ENCODE data around the gene RCSD1. TPM values are rescaled to one million over a fixed set of nuclear protein-coding genes. Genes with fewer than 3 reads are reported as not detected.

Gene RCSD1
- total RNA-seq, 2 donors from 2014 or later, result 88.0 to 101 TPM

GRCh38 chr1:167748906-167749305 is 118.9 kb downstream of the RCSD1 start:
- no peak for ATAC-seq
- DNase-seq, result no peak
- Mint-ChIP-seq H3K4me1 (peaks cover 7% of the 10 kb centered on the region), H3K36me3 (ENCODE audit: low read depth) (peaks cover 3% of the 10 kb centered on the region), H3K4me3 (no peak overlapping the region), H3K27me3 (no peaks in the 10 kb centered on the region), H3K27ac (no peak overlapping the region)
- H3K9me3 ChIP-seq (ENCODE audit: control insufficient read depth, low read length, poor library complexity, severe bottlenecking), result no peaks in the 10 kb centered on the region

GRCh38 chr1:167749741-167750140 is 119.7 kb downstream of the RCSD1 start:
- peaks cover 7% of the 10 kb centered on the region for H3K4me1 Mint-ChIP-seq
- H3K9me3 ChIP-seq (ENCODE audit: control insufficient read depth, low read length, poor library complexity, severe bottlenecking), result no peaks in the 10 kb centered on the region
- H3K27me3 Mint-ChIP-seq, result no peaks in the 10 kb centered on the region
- DNase-seq (no peak), ATAC-seq (no peak)
- H3K4me3 Mint-ChIP-seq, result no peak overlapping the region
- H3K36me3 Mint-ChIP-seq (ENCODE audit: low read depth), result peaks cover 3% of the 10 kb centered on the region
- H3K27ac Mint-ChIP-seq, result no peak overlapping the region

DNA sequence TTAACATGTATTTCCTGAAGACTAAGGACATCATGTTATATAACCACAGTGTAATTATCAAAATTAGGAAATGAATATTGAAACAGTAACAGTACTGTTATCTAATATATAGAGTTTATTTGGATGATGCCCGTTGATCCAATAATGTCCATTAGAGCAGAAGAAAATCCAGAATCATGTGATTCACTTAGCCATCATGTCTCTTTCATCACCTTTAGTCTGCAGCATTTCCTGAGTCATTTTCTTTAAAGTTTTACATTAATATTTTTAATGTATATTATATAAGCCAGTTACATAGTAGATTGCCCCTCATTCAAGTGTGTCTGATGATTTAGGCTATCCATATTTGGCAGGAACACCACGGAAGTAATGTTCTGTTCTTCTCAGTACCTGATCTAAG is 120.6 kb downstream of the RCSD1 start:
- Mint-ChIP-seq H3K4me3 (no peak overlapping the region), H3K27me3 (no peaks in the 10 kb centered on the region), H3K4me1 (peaks cover 8% of the 10 kb centered on the region), H3K27ac (no peak overlapping the region), H3K36me3 (ENCODE audit: low read depth) (peaks cover 3% of the 10 kb centered on the region)
- ATAC-seq (no peak), DNase-seq (no peak)
- no peaks in the 10 kb centered on the region for H3K9me3 ChIP-seq (ENCODE audit: control insufficient read depth, low read length, poor library complexity, severe bottlenecking)

GRCh38 chr1:167751676-167752075 is 121.6 kb downstream of the RCSD1 start:
- H3K4me3 Mint-ChIP-seq, result no peak overlapping the region
- ATAC-seq, result no peak
- DNase-seq, result no peak
- H3K4me1 Mint-ChIP-seq, result peaks cover 12% of the 10 kb centered on the region
- H3K27me3 Mint-ChIP-seq, result no peaks in the 10 kb centered on the region
- no peaks in the 10 kb centered on the region for H3K9me3 ChIP-seq (ENCODE audit: control insufficient read depth, low read length, poor library complexity, severe bottlenecking)
- H3K27ac Mint-ChIP-seq, result no peak overlapping the region
- peaks cover 3% of the 10 kb centered on the region for H3K36me3 Mint-ChIP-seq (ENCODE audit: low read depth)

- Mint-ChIP-seq H3K27ac (no peak overlapping the region), H3K27me3 (no peaks in the 10 kb centered on the region), H3K4me3 (no peak overlapping the region), H3K4me1 (peaks cover 11% of the 10 kb centered on the region), H3K36me3 (ENCODE audit: low read depth) (peaks cover 3% of the 10 kb centered on the region)
- ATAC-seq, result no peak
- no peaks in the 10 kb centered on the region for H3K9me3 ChIP-seq (ENCODE audit: control insufficient read depth, low read length, poor library complexity, severe bottlenecking)
- no peak for DNase-seq
Measured at GRCh38 chr1:167752219-167752985, 122.4 kb downstream of the RCSD1 start.

GRCh38 chr1:167755654-167756053 is 125.6 kb downstream of the RCSD1 start:
- no peaks in the 10 kb centered on the region for H3K9me3 ChIP-seq (ENCODE audit: control insufficient read depth, low read length, poor library complexity, severe bottlenecking)
- Mint-ChIP-seq H3K4me1 (peaks cover 13% of the 10 kb centered on the region), H3K4me3 (no peak overlapping the region), H3K36me3 (ENCODE audit: low read depth) (peaks cover 3% of the 10 kb centered on the region), H3K27ac (no peak overlapping the region), H3K27me3 (no peaks in the 10 kb centered on the region)
- ATAC-seq (no peak), DNase-seq (no peak)

Other genes starting within 250 kb of the RCSD1 start
- 100 to 1,000 TPM; 265 to 295 TPM for gene CD247, start 111.7 kb upstream of the RCSD1 start, total RNA-seq
- gene CREG1, start 76.5 kb upstream of the RCSD1 start, total RNA-seq, result 10 to 100 TPM in 1 of 2 donors, 1 to 10 TPM in 1; 7.3 to 12.6 TPM
- gene MPZL1, start 91.8 kb downstream of the RCSD1 start, total RNA-seq, result 1 to 10 TPM; 3.0 to 4.2 TPM

All from T-helper 17 cell (primary cell).